ENCODE results near the gene MIB2.

The MIB2 gene

DNA sequence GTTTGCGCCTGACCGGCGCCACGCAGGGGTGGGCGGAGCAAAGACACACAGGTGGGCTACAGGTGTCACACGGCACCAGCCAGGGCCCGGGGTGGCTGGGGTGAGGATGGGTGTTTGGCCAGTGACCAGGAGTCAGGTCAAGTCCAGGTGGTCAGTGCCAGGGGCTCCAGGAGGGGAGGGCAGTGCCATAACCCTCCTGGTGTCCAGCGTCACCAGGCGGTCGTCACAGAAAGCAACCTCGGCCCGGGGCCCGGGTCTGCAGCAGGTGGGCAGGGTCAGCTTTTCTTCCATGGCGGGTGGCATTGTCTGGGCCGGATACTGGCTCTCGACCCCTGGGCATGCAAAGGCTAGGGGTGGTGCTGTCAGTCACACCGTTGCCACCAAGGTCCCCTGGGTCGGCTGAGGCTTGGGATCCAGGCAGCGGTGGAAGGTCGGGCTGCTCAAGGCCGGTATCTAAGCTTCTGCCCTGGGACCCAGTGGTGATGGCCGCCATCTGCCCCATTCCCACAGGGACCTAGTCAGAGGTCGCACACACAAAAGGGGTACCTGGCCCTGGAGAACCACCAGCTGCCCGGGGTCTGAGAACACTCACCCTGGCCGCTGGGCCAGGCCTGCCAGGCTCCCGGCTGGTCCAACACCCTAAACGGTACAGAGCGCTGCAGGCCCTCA, 17.1 kb upstream of the MIB2 start:
- no peak for DNase-seq

GRCh38 chr1:1598720-1599029, 16.6 kb upstream of the MIB2 start:
- no peak for DNase-seq

DNA sequence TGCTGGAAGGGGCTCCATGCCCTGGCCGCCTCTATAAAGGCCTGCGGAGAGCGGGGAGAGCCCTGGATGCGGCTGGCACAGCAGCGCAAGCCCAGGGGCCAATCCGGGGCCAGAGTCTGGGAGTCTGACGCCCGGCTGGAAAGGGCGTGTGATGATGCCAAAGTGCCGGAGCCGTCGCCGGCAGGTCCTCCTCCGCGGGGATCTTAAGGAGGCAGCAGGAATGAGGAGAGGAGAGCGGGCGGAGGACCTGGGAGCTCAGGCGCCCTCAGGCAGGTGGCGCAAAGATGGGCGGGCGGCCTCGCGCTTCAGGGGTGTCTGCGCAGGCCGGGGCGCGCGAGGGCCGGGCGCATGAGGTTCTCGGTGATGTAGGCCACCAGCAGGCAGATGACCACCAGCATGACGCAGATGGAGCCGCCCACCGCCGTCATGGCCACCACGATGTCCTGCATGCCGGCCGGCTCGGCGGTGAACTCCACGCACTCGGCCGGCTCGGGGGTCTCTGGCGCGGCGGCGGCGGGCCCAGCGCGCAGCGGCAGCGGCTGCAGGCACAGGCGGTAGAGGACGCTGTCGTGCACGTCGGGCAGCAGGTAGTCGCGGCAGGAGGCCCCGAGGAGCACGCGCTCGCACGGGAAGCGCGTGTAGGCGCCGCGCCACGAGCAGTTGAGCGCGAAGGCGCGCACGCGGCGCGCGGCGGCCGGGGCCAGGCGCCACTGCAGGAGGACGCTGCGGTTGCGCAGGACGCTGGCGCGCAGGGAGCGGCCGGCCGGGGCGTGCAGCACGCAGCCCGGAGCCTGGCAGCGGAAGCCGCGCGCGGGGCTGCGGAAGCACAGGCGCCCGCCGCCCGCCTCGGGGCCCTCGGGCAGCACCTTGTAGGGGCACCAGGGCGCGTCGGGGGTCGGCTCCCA, 16.0 kb upstream of the MIB2 start:
- DNase-seq: peak; percentile 69 to 90 (median 77)

DNA sequence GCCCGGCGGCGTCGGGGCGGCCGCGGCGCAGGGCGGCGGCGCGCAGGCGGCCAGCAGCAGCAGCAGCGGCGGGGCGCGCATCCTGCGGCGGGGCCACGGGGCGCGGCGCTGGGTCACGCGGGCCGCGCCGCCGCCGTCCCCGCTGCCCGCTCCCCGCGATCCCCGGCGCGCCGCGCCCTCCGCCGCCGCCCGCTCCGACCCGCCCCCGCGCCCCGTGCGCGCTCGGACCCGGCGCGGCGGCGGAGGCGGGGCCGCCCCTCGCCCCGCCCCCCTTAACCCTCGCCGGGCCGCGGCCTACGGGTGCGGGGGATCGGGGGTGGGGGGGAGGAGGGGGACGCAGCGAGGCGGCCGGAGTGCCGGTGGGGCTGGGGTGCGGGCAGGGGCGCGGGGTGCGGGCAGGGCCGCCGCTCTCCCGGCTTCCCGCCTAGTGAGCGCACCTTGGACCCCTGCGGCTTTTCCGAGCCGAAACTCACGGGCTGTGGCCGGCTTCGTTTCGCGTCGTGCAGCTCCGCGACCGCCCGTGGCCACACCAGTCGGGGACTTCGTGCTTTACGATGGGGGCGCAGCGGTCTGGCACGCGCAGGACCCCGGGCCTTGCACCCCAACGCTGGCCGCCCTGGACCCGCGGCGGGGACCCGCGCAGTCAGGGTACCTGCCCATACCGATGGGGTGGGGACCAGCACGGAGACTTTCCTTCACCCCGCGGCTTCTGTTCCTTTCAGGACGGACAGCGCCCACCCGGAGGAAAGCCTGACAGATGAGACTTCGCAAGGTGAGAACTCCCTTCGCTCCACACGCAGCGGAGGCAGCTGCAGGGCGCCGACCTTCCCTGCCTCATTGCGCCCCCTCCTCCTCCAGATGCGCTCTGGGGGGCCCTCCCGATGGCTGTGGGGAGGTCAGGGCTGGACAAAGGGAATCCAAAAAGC, 15.1 kb upstream of the MIB2 start, which contains the start of gene FNDC10:
Gene FNDC10 (minus strand): TSS at position 201 of the 926 bp plus-strand sequence. CDS start 120 bp downstream, at position 81.
- peak in 3 of 4 experiments; percentile 18 to 73 (median 69) for DNase-seq

- DNase-seq: no peak
These were observed 14.3 kb upstream of the MIB2 start for GRCh38 chr1:1600861-1601563.

DNA sequence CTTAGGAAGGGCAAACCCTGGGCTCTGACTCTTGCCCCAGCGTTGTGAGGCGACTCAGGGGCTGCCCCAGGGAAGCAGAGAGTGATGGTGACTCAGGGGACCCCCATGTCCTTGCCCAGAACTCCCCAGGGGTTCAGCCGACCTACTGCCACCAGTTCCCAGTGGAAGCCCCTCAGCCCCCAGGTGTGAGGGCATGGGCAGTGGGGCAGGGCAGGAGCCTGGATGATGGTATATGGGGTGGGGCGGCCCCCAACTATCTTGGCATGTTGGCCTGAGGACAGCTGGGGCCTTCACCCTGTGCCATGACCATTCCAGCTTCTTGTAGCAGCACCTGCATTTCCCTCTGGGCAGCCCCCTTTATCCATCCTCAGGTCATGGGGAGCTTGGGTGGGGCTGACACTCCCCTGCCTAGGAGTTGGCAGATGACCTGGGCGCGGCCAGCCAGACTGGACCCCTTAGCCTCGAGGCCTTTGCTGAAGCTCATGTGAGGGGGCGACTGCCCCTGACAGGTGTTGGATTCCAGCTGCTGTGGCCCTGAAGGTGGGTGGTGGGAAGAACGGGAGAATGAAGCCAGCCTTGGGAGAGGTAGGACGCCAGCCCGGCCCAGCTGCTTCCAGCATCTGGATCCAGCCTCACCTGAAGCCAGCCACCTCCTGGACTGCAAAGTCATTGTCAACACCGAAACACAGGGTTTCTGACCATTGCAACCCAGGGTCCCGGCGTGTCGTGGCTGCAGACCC, 13.6 kb upstream of the MIB2 start:
- DNase-seq: no peak

- DNase-seq: no peak
These were observed 12.9 kb upstream of the MIB2 start for GRCh38 chr1:1602304-1602967.

GRCh38 chr1:1602968-1603506, 12.3 kb upstream of the MIB2 start:
- no peak for DNase-seq

GRCh38 chr1:1603671-1604373, 11.5 kb upstream of the MIB2 start:
- DNase-seq: no peak

DNA sequence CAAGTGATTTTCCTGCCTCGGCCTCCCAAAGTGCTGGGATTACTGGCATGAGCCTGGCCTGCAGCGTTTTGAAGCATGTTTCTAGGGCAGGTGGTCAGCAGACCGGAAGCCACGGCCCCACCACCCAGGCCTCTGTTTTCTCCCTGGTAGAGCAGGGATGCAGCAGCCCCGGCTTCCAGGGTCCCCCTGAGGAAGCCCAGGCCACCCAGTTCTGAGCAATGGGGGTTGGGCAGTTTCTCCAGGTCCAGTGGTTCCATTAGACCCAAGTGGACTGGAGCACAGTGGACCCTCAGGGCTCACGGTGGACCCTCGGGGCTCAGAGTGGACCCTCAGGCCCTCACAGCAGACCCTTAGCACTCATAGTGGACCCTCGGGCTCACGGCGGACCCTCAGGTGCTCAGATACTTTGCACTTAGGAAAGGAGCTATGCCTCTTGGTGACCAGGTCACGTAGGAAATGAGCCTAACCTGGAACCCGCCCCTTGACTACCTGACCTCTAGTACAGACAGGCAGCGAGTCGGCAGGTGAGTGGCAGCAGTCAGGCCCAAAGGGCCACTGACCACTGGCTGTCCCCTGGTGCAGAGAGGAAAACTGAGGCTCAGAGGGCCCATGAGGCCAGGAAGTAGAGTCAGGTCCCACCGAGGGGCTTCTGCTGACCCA, 10.8 kb upstream of the MIB2 start:
- no peak for DNase-seq

DNA sequence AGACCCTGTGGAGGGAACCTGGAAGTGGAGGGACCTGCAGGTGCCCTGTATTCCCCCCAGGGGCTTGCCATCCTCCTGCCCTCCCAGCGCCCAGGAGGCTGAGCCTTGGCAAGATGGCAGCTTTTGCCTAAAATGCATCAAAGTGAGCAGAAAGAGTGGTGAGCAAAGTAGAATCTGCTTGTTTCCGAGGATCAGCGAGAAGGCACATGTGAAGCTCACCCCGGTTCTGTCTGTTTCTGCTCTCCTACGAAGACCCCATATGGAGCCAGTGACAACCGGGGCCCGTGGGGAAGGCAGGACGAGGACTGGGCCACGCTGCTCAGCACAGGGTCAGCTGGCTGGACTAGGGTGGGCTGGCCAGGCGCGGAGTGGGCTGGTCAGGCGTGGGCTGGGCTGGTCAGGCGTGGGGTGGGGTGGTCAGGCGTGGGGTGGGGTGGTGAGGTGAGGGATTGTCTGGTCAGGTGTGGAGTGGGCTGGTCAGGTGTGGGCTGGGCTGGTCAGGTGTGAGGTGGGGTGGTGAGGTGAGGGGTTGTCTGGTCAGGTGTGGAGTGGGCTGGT, 10.2 kb upstream of the MIB2 start:
- no peak for DNase-seq

- DNase-seq: no peak
These were observed 9.6 kb upstream of the MIB2 start for GRCh38 chr1:1605724-1606123.

DNA sequence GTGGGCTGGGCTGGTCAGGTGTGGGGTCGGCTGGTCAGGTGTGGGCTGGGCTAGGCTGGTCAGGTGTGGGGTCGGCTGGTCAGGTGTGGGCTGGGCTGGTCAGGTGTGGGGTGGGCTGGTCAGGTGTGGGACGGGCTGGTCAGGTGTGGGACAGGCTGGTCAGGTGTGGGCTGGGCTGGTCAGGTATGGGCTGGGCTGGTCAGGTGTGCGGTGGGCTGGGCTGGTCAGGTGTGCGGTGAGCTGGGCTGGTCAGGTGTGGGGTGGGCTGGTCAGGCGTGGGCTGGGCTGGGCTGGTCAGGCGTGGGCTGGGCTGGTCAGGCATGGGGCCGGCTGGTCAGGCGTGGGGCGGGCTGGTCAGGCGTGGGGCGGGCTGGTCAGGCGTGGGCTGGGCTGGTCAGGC, 9.1 kb upstream of the MIB2 start:
- DNase-seq: no peak

GRCh38 chr1:1609822-1610485, 5.3 kb upstream of the MIB2 start:
- DNase-seq: no peak

DNA sequence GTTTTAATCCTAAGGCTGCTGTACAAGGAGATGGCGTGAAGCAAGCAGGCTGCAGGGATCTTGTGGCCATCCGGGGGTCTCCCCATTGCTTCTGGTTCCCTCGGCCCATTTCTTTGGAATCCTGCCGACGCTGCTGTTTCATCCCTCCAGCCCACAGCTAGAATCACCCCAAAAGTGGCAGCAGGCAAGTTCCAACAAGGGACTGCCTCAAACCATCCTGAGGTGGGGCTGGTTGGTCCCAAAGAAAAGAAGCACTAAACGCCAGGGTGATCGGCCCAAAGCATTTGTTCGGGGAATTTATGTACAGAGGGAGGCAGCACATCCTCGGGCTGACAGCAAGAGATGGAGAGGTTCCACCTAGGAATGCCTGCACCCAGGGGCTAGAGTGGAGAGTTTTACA, 4.5 kb upstream of the MIB2 start:
- DNase-seq: no peak

DNA sequence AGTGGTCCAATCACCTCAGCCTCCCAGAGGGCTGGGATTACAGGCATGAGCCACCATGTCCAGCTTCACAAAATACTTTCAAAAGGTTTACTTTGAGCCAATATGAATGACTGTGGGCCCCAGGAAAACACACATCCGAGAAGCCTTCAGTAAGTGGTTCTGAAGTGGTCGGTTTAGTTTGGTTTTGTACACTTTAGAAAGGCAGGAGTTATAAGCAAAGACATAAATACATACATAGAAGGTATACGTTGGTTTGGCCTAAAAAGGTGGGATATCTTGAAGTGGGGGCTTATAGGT, 3.2 kb upstream of the MIB2 start:
- DNase-seq: no peak

- no peak for DNase-seq
These were observed 1.7 kb upstream of the MIB2 start for GRCh38 chr1:1613509-1614082.

DNA sequence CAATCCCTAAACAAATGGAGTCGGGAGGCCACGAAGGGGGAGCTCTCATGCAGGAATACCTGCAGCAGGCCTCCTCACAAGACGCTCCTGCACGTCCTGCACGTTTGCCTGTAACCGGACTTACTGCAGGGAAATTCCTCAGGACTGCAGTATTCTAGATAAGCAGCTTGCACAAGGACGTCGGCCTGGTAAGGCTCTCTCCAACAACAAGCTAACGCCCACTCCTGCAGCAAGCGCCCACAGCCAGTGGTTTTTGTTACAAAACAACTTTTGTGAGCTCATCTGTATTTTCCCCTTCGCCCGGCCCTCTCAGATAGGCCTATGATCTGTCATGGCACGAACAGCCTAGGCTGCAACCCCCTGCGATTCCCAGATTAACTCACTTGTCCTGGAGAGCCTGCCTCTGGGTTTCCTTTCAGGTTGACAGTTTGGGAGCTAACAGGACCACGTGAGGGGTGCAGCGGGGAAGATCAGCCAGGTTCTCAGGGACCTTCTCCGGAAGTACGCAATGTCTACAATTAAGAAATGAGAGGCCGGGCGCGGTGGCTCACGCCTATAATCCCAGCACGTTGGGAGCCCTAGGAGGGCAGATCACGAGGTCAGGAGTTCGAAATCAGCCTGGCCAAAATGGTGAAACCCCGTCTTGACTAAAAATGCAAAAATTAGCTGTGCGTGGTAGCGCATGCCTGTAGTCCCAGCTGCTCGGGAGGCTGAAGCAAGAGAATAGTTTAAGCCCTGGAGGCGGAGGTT, 921 bp upstream of the MIB2 start:
- peak; percentile 90 to 96 (median 91) for DNase-seq
